ENCODE results near the gene PAM16. TPM values are rescaled to one million over a fixed set of nuclear protein-coding genes. Genes with fewer than 3 reads are reported as not detected.
A peak's percentile ranks its signal among the peaks of the same experiment; 100 is the strongest.

PAM16 gene
- total RNA-seq, 3 donors from 2014 or later (not counting 1 experiment from before 2014, with no cell fraction given), result 29.4 to 42.7 (median 39.0) TPM

GRCh38 chr16:4349332-4349731, 1.8 kb downstream of the PAM16 start:
- no peak for ATAC-seq
- intact Hi-C loops (cut with micrococcal nuclease), result no loop called here
- no peak overlapping the region for H3K4me3 ChIP-seq (ENCODE audit: low read length)
- Mint-ChIP-seq H3K27ac (no peak overlapping the region), H3K27me3 (ENCODE audit: low read depth in 2 of 2) (no peaks in the 10 kb centered on the region), H3K9me3 (no peaks in the 10 kb centered on the region), H3K4me1 (peaks cover 10 to 26% of the 10 kb centered on the region in 2 donors), H3K4me3 (peak overlapping the region; percentile 37), H3K36me3 (no peaks in the 10 kb centered on the region)
- H3K27ac ChIP-seq (ENCODE audit: low read length), result no peak overlapping the region
- TF ChIP-seq CTCF (IDR thresholded peaks at IDR 0.05), result no peak
- no peaks in the 10 kb centered on the region for H3K27me3 ChIP-seq (ENCODE audit: control insufficient read depth, insufficient read depth, low read length)
- H3K36me3 ChIP-seq (ENCODE audit: control insufficient read depth, insufficient read depth, low read length), result peaks cover 3% of the 10 kb centered on the region
- DNase-seq, result no peak
- H3K4me1 ChIP-seq (ENCODE audit: control insufficient read depth, insufficient read depth, low read length), result peaks cover 24% of the 10 kb centered on the region
- WGBS (ENCODE audit: insufficient coverage), result 98% methylated on average over 5 of the region's 5 CpGs
- H3K9me3 ChIP-seq (ENCODE audit: control insufficient read depth, insufficient read depth, low read length), result no peaks in the 10 kb centered on the region

- Histone ChIP-seq H3K4me1 (ENCODE audit: control insufficient read depth, insufficient read depth, low read length) (peaks cover 24% of the 10 kb centered on the region), H3K9me3 (ENCODE audit: control insufficient read depth, insufficient read depth, low read length) (no peaks in the 10 kb centered on the region), H3K27ac (ENCODE audit: low read length) (no peak overlapping the region), H3K27me3 (ENCODE audit: control insufficient read depth, insufficient read depth, low read length) (no peaks in the 10 kb centered on the region), H3K4me3 (ENCODE audit: low read length) (no peak overlapping the region), H3K36me3 (ENCODE audit: control insufficient read depth, insufficient read depth, low read length) (peaks cover under 1% of the 10 kb centered on the region)
- no peak for ATAC-seq
- Mint-ChIP-seq H3K9me3 (no peaks in the 10 kb centered on the region), H3K27me3 (ENCODE audit: low read depth in 2 of 2) (no peaks in the 10 kb centered on the region), H3K4me3 (no peak overlapping the region), H3K36me3 (no peaks in the 10 kb centered on the region), H3K27ac (peak overlapping the region in 1 of 2 donors; percentile 67), H3K4me1 (peaks cover 10 to 26% of the 10 kb centered on the region in 2 donors)
- no peak for DNase-seq
- WGBS (ENCODE audit: insufficient coverage), result 90% methylated on average over 17 of the region's 17 CpGs
- TF ChIP-seq CTCF (IDR thresholded peaks at IDR 0.05), result no peak
- intact Hi-C loops (cut with micrococcal nuclease), result no loop called here
These were observed 3.2 kb downstream of the PAM16 start for GRCh38 chr16:4347765-4348509.

- Histone ChIP-seq H3K4me1 (ENCODE audit: control insufficient read depth, insufficient read depth, low read length) (peaks cover 24% of the 10 kb centered on the region), H3K27me3 (ENCODE audit: control insufficient read depth, insufficient read depth, low read length) (no peaks in the 10 kb centered on the region), H3K36me3 (ENCODE audit: control insufficient read depth, insufficient read depth, low read length) (peaks cover 2% of the 10 kb centered on the region), H3K4me3 (ENCODE audit: low read length) (no peak overlapping the region), H3K9me3 (ENCODE audit: control insufficient read depth, insufficient read depth, low read length) (no peaks in the 10 kb centered on the region), H3K27ac (ENCODE audit: low read length) (no peak overlapping the region)
- ATAC-seq (no peak), DNase-seq (no peak)
- intact Hi-C loops (cut with micrococcal nuclease), result no loop called here
- no peaks in the 10 kb centered on the region for H3K9me3 Mint-ChIP-seq
- no peaks in the 10 kb centered on the region for H3K27me3 Mint-ChIP-seq (ENCODE audit: low read depth in 2 of 2)
- no peak for TF ChIP-seq CTCF (IDR thresholded peaks at IDR 0.05)
- H3K36me3 Mint-ChIP-seq, result no peaks in the 10 kb centered on the region
- 92% methylated on average over 8 of the region's 8 CpGs for WGBS (ENCODE audit: insufficient coverage)
- peaks cover 10 to 26% of the 10 kb centered on the region in 2 donors for H3K4me1 Mint-ChIP-seq
- no peak overlapping the region for H3K4me3 Mint-ChIP-seq
- H3K27ac Mint-ChIP-seq, result peak overlapping the region; percentile 25 to 57
These were observed 4.1 kb downstream of the PAM16 start for GRCh38 chr16:4347010-4347409.
